ENCODE results near the gene PITX3. TPM values are rescaled to one million over a fixed set of nuclear protein-coding genes. Genes with fewer than 3 reads are reported as not detected.

The PITX3 gene
- total and polyA plus RNA-seq, 2 donors (not counting 3 experiments of a cell fraction or from before 2014, with no cell fraction given): not detected

- CTCF ChIA-PET: interaction anchor here (0.6 to 17.3 kb wide), 9 partner anchors 12 to 550 kb away, joined by 3 to 1402 read pairs (median 4); partner anchors contain the start of gene PITX3
- dilution Hi-C loops (cut with MboI; ENCODE audit: extremely low pct_ligation_motif_present, low sequenced_read_pairs) (loop anchor here (25.0 kb wide), 1 partner anchor 136 kb away; no protein-coding TSS in a partner anchor), intact Hi-C loops (cut with micrococcal nuclease) (loop anchor here (1.0 kb wide), 1 partner anchor 57 kb away; no protein-coding TSS in a partner anchor)
- Histone ChIP-seq H3K4me1 (ENCODE audit: control insufficient read depth, extremely low read depth, insufficient read depth, low read length) (peaks cover 12% of the 10 kb centered on the region), H3K4me2 (ENCODE audit: insufficient read depth, low read length) (peak within 1 kb of the TSS; percentile 48), H2AFZ (ENCODE audit: low read depth, low read length) (peak within 1 kb of the TSS; percentile 62), H3K9me1 (replicated peaks; ENCODE audit: control insufficient read depth, extremely low read depth, insufficient read depth, low read length) (no peaks in the 10 kb centered on the region), H3K79me2 (ENCODE audit: control insufficient read depth, insufficient read depth, low read length) (no peaks in the 10 kb centered on the region), H3K27ac (ENCODE audit: insufficient read depth, low read depth, low read length) (no peak within 1 kb of the TSS), H3K4me3 (replicated peaks in 1 of 3; ENCODE audit: insufficient read depth in 1 of 3, low read depth in 1 of 3, low read length in 3 of 3) (no peak within 1 kb of the TSS), H3K27me3 (ENCODE audit: control insufficient read depth in 2 of 2, insufficient read depth in 2 of 2, low read length in 2 of 2) (peaks cover 54 to 59% of the 10 kb centered on the region in 2 experiments), H3K9me3 (replicated peaks; ENCODE audit: control insufficient read depth, insufficient read depth, low read length) (no peaks in the 10 kb centered on the region), H3K9ac (replicated peaks; ENCODE audit: extremely low read depth, insufficient read depth, low read length) (no peak within 1 kb of the TSS), H3K36me3 (ENCODE audit: control insufficient read depth in 2 of 2, extremely low read depth in 1 of 2, insufficient read depth in 2 of 2, low read length in 2 of 2) (no peaks in the 10 kb centered on the region), H4K20me1 (replicated peaks; ENCODE audit: control insufficient read depth, extremely low read depth, insufficient read depth, low read length) (no peaks in the 10 kb centered on the region)
- DNase-seq (ENCODE audit: low read depth, low spot score) (peak; percentile 97), FAIRE-seq (peak; percentile 99)
- POLR2A ChIA-PET: interaction anchor here (1.6 kb wide), 1 partner anchor 170 kb away, joined by 3 read pairs; the partner anchor contains the start of gene NFKB2
- no TSS peak for BruUV-seq (replicated peaks)
- peak; percentile 91 for TF ChIP-seq POLR2AphosphoS5 (IDR thresholded peaks at IDR 0.05; ENCODE audit: insufficient read depth, low read depth, low read length)
- TF ChIP-seq MAX (IDR thresholded peaks at IDR 0.05; ENCODE audit: insufficient read depth, insufficient read length): peak; percentile 90
- TF ChIP-seq POLR2A (IDR thresholded peaks at IDR 0.05; ENCODE audit: low read depth, low read length): no peak
- no peak for TF ChIP-seq MYC (IDR thresholded peaks at IDR 0.05; ENCODE audit: low read depth, low read length)
Observed at GRCh38 chr10:102225646-102226541, 15.4 kb downstream of the PITX3 start, which contains the start of gene ELOVL3. ELOVL3 (plus strand) TSS chr10:102226299; CDS start chr10:102226549, 250 bp downstream.

GRCh38 chr10:102222797-102223196, 18.5 kb downstream of the PITX3 start:
- POLR2A ChIA-PET: no interaction called here
- no peak overlapping the region for H3K27ac ChIP-seq (ENCODE audit: insufficient read depth, low read depth, low read length)
- H4K20me1 ChIP-seq (replicated peaks; ENCODE audit: control insufficient read depth, extremely low read depth, insufficient read depth, low read length): no peaks in the 10 kb centered on the region
- H3K36me3 ChIP-seq (ENCODE audit: control insufficient read depth in 2 of 2, extremely low read depth in 1 of 2, insufficient read depth in 2 of 2, low read length in 2 of 2): no peaks in the 10 kb centered on the region
- CTCF ChIA-PET: interaction anchor here (1.2 to 1.7 kb wide), 3 partner anchors 53 to 176 kb away, joined by 3 to 8 read pairs (median 5); no protein-coding TSS in a partner anchor
- DNase-seq (ENCODE audit: low read depth, low spot score) (no peak), FAIRE-seq (peak; percentile 33)
- H3K4me3 ChIP-seq (replicated peaks in 1 of 3; ENCODE audit: insufficient read depth in 1 of 3, low read depth in 1 of 3, low read length in 3 of 3): no peak overlapping the region
- TF ChIP-seq CTCF (IDR thresholded peaks at IDR 0.05; ENCODE audit: extremely low read depth in 1 of 2, insufficient read depth in 1 of 2, low read depth in 1 of 2, low read length in 2 of 2) (no peak), GATA2 (IDR thresholded peaks at IDR 0.05; ENCODE audit: insufficient read depth, insufficient read length, low read depth, low read length) (no peak), EZH2 (IDR thresholded peaks at IDR 0.05; ENCODE audit: borderline replicate concordance, low read depth, low read length, severe bottlenecking) (no peak), FOS (IDR thresholded peaks at IDR 0.05; ENCODE audit: borderline replicate concordance, insufficient read depth, low read length) (no peak), POLR2A (IDR thresholded peaks at IDR 0.05; ENCODE audit: low read depth, low read length) (no peak), JUN (IDR thresholded peaks at IDR 0.05; ENCODE audit: borderline replicate concordance, insufficient read depth, insufficient read length, low read depth) (no peak), MYC (IDR thresholded peaks at IDR 0.05; ENCODE audit: low read depth, low read length) (no peak), POLR2AphosphoS5 (IDR thresholded peaks at IDR 0.05; ENCODE audit: insufficient read depth, low read depth, low read length) (no peak), MAX (IDR thresholded peaks at IDR 0.05; ENCODE audit: insufficient read depth, insufficient read length) (no peak)
- no peaks in the 10 kb centered on the region for H3K9me1 ChIP-seq (replicated peaks; ENCODE audit: control insufficient read depth, extremely low read depth, insufficient read depth, low read length)
- H2AFZ ChIP-seq (ENCODE audit: low read depth, low read length): no peak overlapping the region
- H3K9ac ChIP-seq (replicated peaks; ENCODE audit: extremely low read depth, insufficient read depth, low read length): no peak overlapping the region
- H3K27me3 ChIP-seq (ENCODE audit: control insufficient read depth in 2 of 2, insufficient read depth in 2 of 2, low read length in 2 of 2): peaks cover 48 to 57% of the 10 kb centered on the region in 2 experiments
- peaks cover 10% of the 10 kb centered on the region for H3K4me1 ChIP-seq (ENCODE audit: control insufficient read depth, extremely low read depth, insufficient read depth, low read length)
- H3K79me2 ChIP-seq (ENCODE audit: control insufficient read depth, insufficient read depth, low read length): no peaks in the 10 kb centered on the region
- intact Hi-C loops (cut with micrococcal nuclease) (no loop called here), dilution Hi-C loops (cut with MboI; ENCODE audit: extremely low pct_ligation_motif_present, low sequenced_read_pairs) (no loop called here)
- H3K9me3 ChIP-seq (replicated peaks; ENCODE audit: control insufficient read depth, insufficient read depth, low read length): no peaks in the 10 kb centered on the region
- BruUV-seq (replicated peaks): no TSS peak
- H3K4me2 ChIP-seq (ENCODE audit: insufficient read depth, low read length): no peak overlapping the region
